ENCODE measurements around the gene HYAL1. TPM values are rescaled to one million over a fixed set of nuclear protein-coding genes. Genes with fewer than 3 reads are reported as not detected.
"Not testable (repeated sequence)": the region's sequence is repeated elsewhere in the genome, so short reads cannot be mapped to it uniquely, and the experiment has no call there.

Gene HYAL1
- total and polyA plus RNA-seq, 2 experiments from 2014 or later, result 3.3 to 5.0 TPM

GRCh38 chr3:50272911-50273688, 30.3 kb downstream of the HYAL1 start:
- peaks cover 35% of the 10 kb centered on the region for H3K27me3 ChIP-seq

GRCh38 chr3:50272538-50272910, 30.9 kb downstream of the HYAL1 start:
- H3K27me3 ChIP-seq, result peaks cover 35% of the 10 kb centered on the region
- not testable (repeated sequence) for DNase-seq (ENCODE audit: low read depth in 1 of 2, low spot score in 1 of 2); H3K4me3 ChIP-seq; H3K4me1 ChIP-seq (ENCODE audit: low read depth); H3K9me3 ChIP-seq (ENCODE audit: low read depth); H3K36me3 ChIP-seq; H3K27ac ChIP-seq

More at GRCh38 chr3:50272911-50273688, 30.3 kb downstream of the HYAL1 start:
- Histone ChIP-seq H3K4me1 (ENCODE audit: low read depth) (no peaks in the 10 kb centered on the region), H3K9me3 (ENCODE audit: low read depth) (no peaks in the 10 kb centered on the region), H3K36me3 (no peaks in the 10 kb centered on the region), H3K4me3 (no peak overlapping the region), H3K27ac (no peak overlapping the region)
- peak; percentile 77 to 87 for DNase-seq (ENCODE audit: low read depth in 1 of 2, low spot score in 1 of 2)
- TF ChIP-seq, protein P1, sequence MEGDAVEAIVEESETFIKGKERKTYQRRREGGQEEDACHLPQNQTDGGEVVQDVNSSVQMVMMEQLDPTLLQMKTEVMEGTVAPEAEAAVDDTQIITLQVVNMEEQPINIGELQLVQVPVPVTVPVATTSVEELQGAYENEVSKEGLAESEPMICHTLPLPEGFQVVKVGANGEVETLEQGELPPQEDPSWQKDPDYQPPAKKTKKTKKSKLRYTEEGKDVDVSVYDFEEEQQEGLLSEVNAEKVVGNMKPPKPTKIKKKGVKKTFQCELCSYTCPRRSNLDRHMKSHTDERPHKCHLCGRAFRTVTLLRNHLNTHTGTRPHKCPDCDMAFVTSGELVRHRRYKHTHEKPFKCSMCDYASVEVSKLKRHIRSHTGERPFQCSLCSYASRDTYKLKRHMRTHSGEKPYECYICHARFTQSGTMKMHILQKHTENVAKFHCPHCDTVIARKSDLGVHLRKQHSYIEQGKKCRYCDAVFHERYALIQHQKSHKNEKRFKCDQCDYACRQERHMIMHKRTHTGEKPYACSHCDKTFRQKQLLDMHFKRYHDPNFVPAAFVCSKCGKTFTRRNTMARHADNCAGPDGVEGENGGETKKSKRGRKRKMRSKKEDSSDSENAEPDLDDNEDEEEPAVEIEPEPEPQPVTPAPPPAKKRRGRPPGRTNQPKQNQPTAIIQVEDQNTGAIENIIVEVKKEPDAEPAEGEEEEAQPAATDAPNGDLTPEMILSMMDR (IDR thresholded peaks at IDR 0.05; ENCODE audit: low read depth, low read length), result peak; percentile 93

GRCh38 chr3:50271314-50271936, 31.9 kb downstream of the HYAL1 start:
- Histone ChIP-seq H3K4me3 (no peak overlapping the region), H3K9me3 (ENCODE audit: low read depth) (no peaks in the 10 kb centered on the region), H3K27me3 (peaks cover 33% of the 10 kb centered on the region), H3K27ac (no peak overlapping the region), H3K4me1 (ENCODE audit: low read depth) (peaks cover 15% of the 10 kb centered on the region), H3K36me3 (no peaks in the 10 kb centered on the region)
- no peak for DNase-seq (ENCODE audit: low read depth in 1 of 2, low spot score in 1 of 2)
- TF ChIP-seq, protein P1 (IDR thresholded peaks at IDR 0.05; ENCODE audit: low read depth, low read length), result no peak

- Histone ChIP-seq H3K4me3 (no peak overlapping the region), H3K27ac (no peak overlapping the region), H3K9me3 (ENCODE audit: low read depth) (no peaks in the 10 kb centered on the region), H3K36me3 (no peaks in the 10 kb centered on the region), H3K27me3 (peaks cover 25% of the 10 kb centered on the region), H3K4me1 (ENCODE audit: low read depth) (peaks cover 23% of the 10 kb centered on the region)
- TF ChIP-seq, protein P1 (IDR thresholded peaks at IDR 0.05; ENCODE audit: low read depth, low read length), result no peak
- DNase-seq (ENCODE audit: low read depth in 1 of 2, low spot score in 1 of 2), result no peak
Observed at GRCh38 chr3:50270422-50271224, 32.8 kb downstream of the HYAL1 start.

- TF ChIP-seq, protein P1 (IDR thresholded peaks at IDR 0.05; ENCODE audit: low read depth, low read length), result no peak
- peaks cover 29% of the 10 kb centered on the region for H3K4me1 ChIP-seq (ENCODE audit: low read depth)
- no peak for DNase-seq (ENCODE audit: low read depth in 1 of 2, low spot score in 1 of 2)
- H3K4me3 ChIP-seq, result no peak overlapping the region
- peaks cover 19% of the 10 kb centered on the region for H3K27me3 ChIP-seq
- H3K9me3 ChIP-seq (ENCODE audit: low read depth), result no peaks in the 10 kb centered on the region
- no peaks in the 10 kb centered on the region for H3K36me3 ChIP-seq
- H3K27ac ChIP-seq, result no peak overlapping the region
Observed at GRCh38 chr3:50269977-50270413, 33.4 kb downstream of the HYAL1 start.

Data from cardiac muscle cell (in vitro differentiated cells and primary cell).